ENCODE measurements around the gene MS4A8. TPM values are rescaled to one million over a fixed set of nuclear protein-coding genes. Genes with fewer than 3 reads are reported as not detected.
A peak's percentile ranks its signal among the peaks of the same experiment; 100 is the strongest.
"Not testable (repeated sequence)": the region's sequence is repeated elsewhere in the genome, so short reads cannot be mapped to it uniquely, and the experiment has no call there.

MS4A8 gene
- 2.5 TPM for total RNA-seq
- 10 to 100 TPM in 1 of 8 donors, 1 to 10 TPM in 7; 2.3 to 10.5 (median 6.9) TPM for polyA plus RNA-seq (ENCODE audit: insufficient read depth in 1 of 8, insufficient read length in 8 of 8, low replicate concordance in 1 of 8)
- long read RNA-seq, donor 1, partial matches to known transcripts = 0 of 1 reads
- long read RNA-seq, donor 1, other reads (novel, unspliced or antisense) = 0 of 1 reads
- long read RNA-seq, donor 2 = 0 reads
- long read RNA-seq, donor 3, partial matches to known transcripts = 0 of 1 reads
- long read RNA-seq, donor 3, other reads (novel, unspliced or antisense) = 0 of 1 reads
- long read RNA-seq, donor 4 = 0 reads
- long read RNA-seq, donor 5, partial matches to known transcripts = 0 of 6 reads
- long read RNA-seq, donor 5, other reads (novel, unspliced or antisense) = 0 of 6 reads
- long read RNA-seq, donor 6, partial matches to known transcripts = 5 of 5 reads
- long read RNA-seq, donor 6, other reads (novel, unspliced or antisense) = 0 of 5 reads
- long read RNA-seq, donor 7, partial matches to known transcripts = 0 of 2 reads
- long read RNA-seq, donor 7, other reads (novel, unspliced or antisense) = 0 of 2 reads
- long read RNA-seq, donor 8, partial matches to known transcripts = 0 of 1 reads
- long read RNA-seq, donor 8, other reads (novel, unspliced or antisense) = 0 of 1 reads
- long read RNA-seq, donor 9, partial matches to known transcripts = 0 of 2 reads
- long read RNA-seq, donor 9, other reads (novel, unspliced or antisense) = 0 of 2 reads
- long read RNA-seq, donor 10, partial matches to known transcripts = 0 of 4 reads
- long read RNA-seq, donor 10, other reads (novel, unspliced or antisense) = 0 of 4 reads
- long read RNA-seq, donor 11 = 0 reads

- no peak within 1 kb of the TSS for H3K4me3 ChIP-seq (ENCODE audit: low read length)
Measured at GRCh38 chr11:60699284-60699691, at the start of gene MS4A8. Gene MS4A8, plus strand, starts transcription at chr11:60699612. Its CDS starts 1,249 bp downstream, at chr11:60700861.

GRCh38 chr11:60657888-60658287 is 41.5 kb upstream of the MS4A8 start:
- WGBS (ENCODE audit: insufficient coverage) = 100% methylated on average over 1 of the region's 4 CpGs
- no peak overlapping the region for H3K4me3 ChIP-seq (ENCODE audit: low read length)
- no peaks in the 10 kb centered on the region for H3K4me1 ChIP-seq (ENCODE audit: control insufficient read depth, insufficient read depth, low read length)
- no peak overlapping the region for H3K27ac ChIP-seq (ENCODE audit: low read length)
- no peaks in the 10 kb centered on the region for H3K9me3 ChIP-seq (replicated peaks; ENCODE audit: control insufficient read depth, low read depth, low read length)
- H3K36me3 ChIP-seq (ENCODE audit: control insufficient read depth, insufficient read depth, low read length) = no peaks in the 10 kb centered on the region
- DNase-seq = peak; percentile 10
- no peaks in the 10 kb centered on the region for H3K27me3 ChIP-seq (ENCODE audit: control insufficient read depth, insufficient read depth, low read length)

More at GRCh38 chr11:60699284-60699691, at the start of gene MS4A8:
- WGBS (ENCODE audit: insufficient coverage) = no CpG with 5 or more reads among the region's 2 CpGs
- peak; percentile 24 for DNase-seq
- Histone ChIP-seq H3K27me3 (ENCODE audit: control insufficient read depth, insufficient read depth, low read length) (no peaks in the 10 kb centered on the region), H3K4me1 (ENCODE audit: control insufficient read depth, insufficient read depth, low read length) (peaks cover 13% of the 10 kb centered on the region), H3K36me3 (ENCODE audit: control insufficient read depth, insufficient read depth, low read length) (no peaks in the 10 kb centered on the region), H3K27ac (ENCODE audit: low read length) (peak within 1 kb of the TSS; percentile 48), H3K9me3 (replicated peaks; ENCODE audit: control insufficient read depth, low read depth, low read length) (no peaks in the 10 kb centered on the region)

- H3K4me1 ChIP-seq (ENCODE audit: control insufficient read depth, insufficient read depth, low read length) = no peaks in the 10 kb centered on the region
- no peaks in the 10 kb centered on the region for H3K9me3 ChIP-seq (replicated peaks; ENCODE audit: control insufficient read depth, low read depth, low read length)
- H3K4me3 ChIP-seq (ENCODE audit: low read length) = no peak overlapping the region
- peak; percentile 5 for DNase-seq
- H3K27ac ChIP-seq (ENCODE audit: low read length) = no peak overlapping the region
- no peaks in the 10 kb centered on the region for H3K36me3 ChIP-seq (ENCODE audit: control insufficient read depth, insufficient read depth, low read length)
- no peaks in the 10 kb centered on the region for H3K27me3 ChIP-seq (ENCODE audit: control insufficient read depth, insufficient read depth, low read length)
- no CpG with 5 or more reads among the region's 1 CpG for WGBS (ENCODE audit: insufficient coverage)
Measured at GRCh38 chr11:60658409-60658808, 41.0 kb upstream of the MS4A8 start.

GRCh38 chr11:60672255-60672654 is 27.2 kb upstream of the MS4A8 start:
- no CpG with 5 or more reads among the region's 3 CpGs for WGBS (ENCODE audit: insufficient coverage)

GRCh38 chr11:60678231-60678630 is 21.2 kb upstream of the MS4A8 start:
- H3K9me3 ChIP-seq (replicated peaks; ENCODE audit: control insufficient read depth, low read depth, low read length) = peaks cover 18% of the 10 kb centered on the region
- H3K4me1 ChIP-seq (ENCODE audit: control insufficient read depth, insufficient read depth, low read length); H3K4me3 ChIP-seq (ENCODE audit: low read length); H3K27me3 ChIP-seq (ENCODE audit: control insufficient read depth, insufficient read depth, low read length); H3K36me3 ChIP-seq (ENCODE audit: control insufficient read depth, insufficient read depth, low read length); DNase-seq; H3K27ac ChIP-seq (ENCODE audit: low read length): not testable (repeated sequence)
- no CpG with 5 or more reads among the region's 2 CpGs for WGBS (ENCODE audit: insufficient coverage)

More at GRCh38 chr11:60672255-60672654, 27.2 kb upstream of the MS4A8 start:
- H3K4me1 ChIP-seq (ENCODE audit: control insufficient read depth, insufficient read depth, low read length) = no peaks in the 10 kb centered on the region
- H3K4me3 ChIP-seq (ENCODE audit: low read length) = no peak overlapping the region
- no peaks in the 10 kb centered on the region for H3K27me3 ChIP-seq (ENCODE audit: control insufficient read depth, insufficient read depth, low read length)
- no peak for DNase-seq
- H3K36me3 ChIP-seq (ENCODE audit: control insufficient read depth, insufficient read depth, low read length) = no peaks in the 10 kb centered on the region
- no peak overlapping the region for H3K27ac ChIP-seq (ENCODE audit: low read length)
- H3K9me3 ChIP-seq (replicated peaks; ENCODE audit: control insufficient read depth, low read depth, low read length) = peaks cover 11% of the 10 kb centered on the region

GRCh38 chr11:60679879-60680278 is 19.5 kb upstream of the MS4A8 start:
- Histone ChIP-seq H3K27ac (ENCODE audit: low read length) (no peak overlapping the region), H3K9me3 (replicated peaks; ENCODE audit: control insufficient read depth, low read depth, low read length) (peaks cover 9% of the 10 kb centered on the region), H3K4me3 (ENCODE audit: low read length) (no peak overlapping the region), H3K27me3 (ENCODE audit: control insufficient read depth, insufficient read depth, low read length) (no peaks in the 10 kb centered on the region), H3K36me3 (ENCODE audit: control insufficient read depth, insufficient read depth, low read length) (no peaks in the 10 kb centered on the region), H3K4me1 (ENCODE audit: control insufficient read depth, insufficient read depth, low read length) (no peaks in the 10 kb centered on the region)
- DNase-seq = no peak

- Histone ChIP-seq H3K4me1 (ENCODE audit: control insufficient read depth, insufficient read depth, low read length) (no peaks in the 10 kb centered on the region), H3K36me3 (ENCODE audit: control insufficient read depth, insufficient read depth, low read length) (no peaks in the 10 kb centered on the region), H3K9me3 (replicated peaks; ENCODE audit: control insufficient read depth, low read depth, low read length) (peaks cover 9% of the 10 kb centered on the region), H3K27me3 (ENCODE audit: control insufficient read depth, insufficient read depth, low read length) (no peaks in the 10 kb centered on the region), H3K4me3 (ENCODE audit: low read length) (no peak overlapping the region), H3K27ac (ENCODE audit: low read length) (no peak overlapping the region)
- WGBS (ENCODE audit: insufficient coverage) = 20% methylated on average over 1 of the region's 3 CpGs
- DNase-seq = no peak
Measured at GRCh38 chr11:60680455-60681119, 18.8 kb upstream of the MS4A8 start.

- not testable (repeated sequence) for H3K9me3 ChIP-seq (replicated peaks; ENCODE audit: control insufficient read depth, low read depth, low read length); H3K4me3 ChIP-seq (ENCODE audit: low read length); H3K27me3 ChIP-seq (ENCODE audit: control insufficient read depth, insufficient read depth, low read length); DNase-seq; H3K4me1 ChIP-seq (ENCODE audit: control insufficient read depth, insufficient read depth, low read length); H3K27ac ChIP-seq (ENCODE audit: low read length); H3K36me3 ChIP-seq (ENCODE audit: control insufficient read depth, insufficient read depth, low read length)
- no CpG with 5 or more reads among the region's 2 CpGs for whole genome bisulfite sequencing (ENCODE audit: insufficient coverage)
Measured at GRCh38 chr11:60684541-60684848, 14.9 kb upstream of the MS4A8 start.

GRCh38 chr11:60691661-60692060 is 7.8 kb upstream of the MS4A8 start:
- no peaks in the 10 kb centered on the region for H3K9me3 ChIP-seq (replicated peaks; ENCODE audit: control insufficient read depth, low read depth, low read length)
- no peaks in the 10 kb centered on the region for H3K36me3 ChIP-seq (ENCODE audit: control insufficient read depth, insufficient read depth, low read length)
- no peak overlapping the region for H3K27ac ChIP-seq (ENCODE audit: low read length)
- 81% methylated on average over 3 of the region's 5 CpGs for WGBS (ENCODE audit: insufficient coverage)
- no peak overlapping the region for H3K4me3 ChIP-seq (ENCODE audit: low read length)
- no peaks in the 10 kb centered on the region for H3K4me1 ChIP-seq (ENCODE audit: control insufficient read depth, insufficient read depth, low read length)
- no peaks in the 10 kb centered on the region for H3K27me3 ChIP-seq (ENCODE audit: control insufficient read depth, insufficient read depth, low read length)
- no peak for DNase-seq

GRCh38 chr11:60699936-60700335 is 524 bp downstream of the MS4A8 start:
- Histone ChIP-seq H3K4me3 (ENCODE audit: low read length) (no peak overlapping the region), H3K9me3 (replicated peaks; ENCODE audit: control insufficient read depth, low read depth, low read length) (no peaks in the 10 kb centered on the region), H3K27ac (ENCODE audit: low read length) (no peak overlapping the region), H3K4me1 (ENCODE audit: control insufficient read depth, insufficient read depth, low read length) (peaks cover 13% of the 10 kb centered on the region), H3K36me3 (ENCODE audit: control insufficient read depth, insufficient read depth, low read length) (no peaks in the 10 kb centered on the region), H3K27me3 (ENCODE audit: control insufficient read depth, insufficient read depth, low read length) (no peaks in the 10 kb centered on the region)
- WGBS (ENCODE audit: insufficient coverage) = no CpG with 5 or more reads among the region's 5 CpGs
- DNase-seq = peak; percentile 84
